Measurements from ENCODE around the gene PIGQ.

PIGQ gene

GRCh38 chr16:556474-557173 is 13.1 kb upstream of the PIGQ start:
- DNase-seq: no peak

GRCh38 chr16:557463-558297 is 12.1 kb upstream of the PIGQ start:
- no peak for DNase-seq

- DNase-seq: no peak
These were observed 11.3 kb upstream of the PIGQ start for GRCh38 chr16:558298-559020.

DNA sequence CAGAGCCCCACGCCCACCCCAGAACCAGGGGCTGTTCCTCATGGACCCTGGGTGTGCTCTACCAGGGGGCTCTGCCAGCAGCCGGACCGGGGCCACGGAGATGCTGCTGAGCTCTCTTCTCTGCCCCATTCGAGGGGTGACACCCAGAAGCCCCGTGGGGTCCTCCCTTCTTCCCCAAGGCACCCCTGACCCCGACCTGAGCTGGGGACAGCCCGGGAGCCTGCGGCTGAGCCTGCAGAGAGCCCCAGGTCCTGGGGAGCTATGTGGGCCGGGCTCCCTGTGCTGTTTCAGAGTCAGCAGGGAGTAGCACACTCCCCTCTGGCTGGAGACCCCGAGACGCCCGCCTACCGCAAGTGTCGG is 10.8 kb upstream of the PIGQ start:
- DNase-seq: no peak

- DNase-seq: no peak
These were observed 10.2 kb upstream of the PIGQ start for GRCh38 chr16:559411-560203.

- DNase-seq: no peak
These were observed 9.5 kb upstream of the PIGQ start, which contains the start of gene PRR35 for GRCh38 chr16:560204-560700. Gene PRR35 (plus strand): TSS chr16:560394. CDS start chr16:563295, 2,901 bp downstream.

DNA sequence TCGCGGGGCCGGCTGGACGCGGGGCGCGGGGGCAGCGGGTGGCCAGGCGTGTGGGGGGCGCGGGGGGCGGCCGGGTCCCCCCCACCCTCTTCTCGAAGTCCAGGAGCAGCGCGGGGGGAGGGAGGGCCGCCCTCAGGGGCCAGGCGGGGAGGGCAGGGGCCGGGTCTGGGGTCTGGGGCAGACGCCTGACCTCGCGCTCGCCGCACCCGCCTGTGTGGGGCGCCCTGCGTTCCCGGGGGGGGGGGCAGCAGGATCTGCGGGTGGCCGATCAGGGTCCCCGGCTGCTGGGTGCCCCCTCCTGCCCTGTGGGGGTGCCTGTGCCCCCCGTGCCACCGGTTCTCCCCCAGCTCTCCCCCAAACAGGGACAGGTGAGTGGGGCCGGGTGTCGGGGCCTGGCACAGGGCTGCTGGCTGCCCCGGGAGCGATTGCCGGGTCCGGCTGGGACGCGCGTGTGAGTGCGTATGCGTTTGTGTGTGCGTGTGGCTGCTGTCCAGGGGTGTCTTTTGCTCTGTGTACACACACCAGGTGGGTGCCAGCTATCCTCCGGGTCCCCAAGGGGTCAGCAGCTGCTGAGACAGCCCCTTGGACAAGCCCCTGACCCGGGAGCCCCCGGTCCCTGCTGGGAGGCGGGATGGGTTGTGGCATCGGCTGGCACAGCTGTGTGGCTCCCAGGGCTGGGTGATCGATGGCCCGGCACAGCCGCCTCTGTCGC is 8.9 kb upstream of the PIGQ start:
- DNase-seq: no peak

DNA sequence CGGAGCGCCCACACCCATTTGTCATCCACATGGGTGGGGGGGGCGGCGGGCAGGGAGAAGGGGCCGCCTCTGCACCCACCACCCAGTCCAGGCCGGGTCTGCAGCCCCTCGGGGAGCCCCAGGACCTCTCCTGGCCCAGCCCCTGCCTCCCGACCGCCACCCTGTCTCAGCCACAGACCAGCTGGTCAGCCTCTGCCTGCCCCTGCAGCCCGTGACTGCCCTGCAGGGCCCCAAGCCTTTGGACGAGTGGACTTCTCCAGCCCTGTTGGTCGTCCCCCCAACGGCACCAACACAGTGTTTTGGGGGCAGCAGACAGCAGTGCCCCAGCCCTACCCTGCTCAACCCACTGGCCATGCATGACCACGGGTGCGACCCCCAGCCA is 8.4 kb upstream of the PIGQ start:
- DNase-seq: no peak

- DNase-seq: no peak
These were observed 7.5 kb upstream of the PIGQ start for GRCh38 chr16:561957-562938.

DNA sequence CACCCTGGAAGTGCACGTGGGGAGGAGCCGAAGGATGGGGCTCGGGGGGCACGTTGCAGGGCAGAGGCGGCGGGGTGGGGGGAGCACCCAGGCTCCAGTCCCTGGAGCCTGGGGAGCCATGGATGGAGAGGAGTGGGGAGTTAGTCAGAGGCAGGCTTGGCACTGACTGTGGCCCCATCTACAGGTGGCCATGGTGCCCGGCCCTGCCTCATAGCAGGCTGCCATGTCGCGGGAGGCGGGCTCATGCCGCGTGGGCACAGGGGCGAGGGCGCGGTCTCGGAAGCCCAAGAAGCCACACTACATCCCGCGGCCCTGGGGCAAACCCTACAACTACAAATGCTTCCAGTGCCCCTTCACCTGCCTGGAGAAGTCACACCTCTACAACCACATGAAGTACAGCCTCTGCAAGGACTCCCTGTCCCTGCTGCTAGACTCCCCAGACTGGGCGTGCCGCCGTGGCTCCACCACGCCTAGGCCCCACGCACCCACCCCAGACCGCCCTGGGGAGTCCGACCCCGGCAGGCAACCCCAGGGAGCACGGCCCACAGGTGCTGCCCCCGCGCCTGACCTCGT is 6.6 kb upstream of the PIGQ start:
- DNase-seq: no peak

DNA sequence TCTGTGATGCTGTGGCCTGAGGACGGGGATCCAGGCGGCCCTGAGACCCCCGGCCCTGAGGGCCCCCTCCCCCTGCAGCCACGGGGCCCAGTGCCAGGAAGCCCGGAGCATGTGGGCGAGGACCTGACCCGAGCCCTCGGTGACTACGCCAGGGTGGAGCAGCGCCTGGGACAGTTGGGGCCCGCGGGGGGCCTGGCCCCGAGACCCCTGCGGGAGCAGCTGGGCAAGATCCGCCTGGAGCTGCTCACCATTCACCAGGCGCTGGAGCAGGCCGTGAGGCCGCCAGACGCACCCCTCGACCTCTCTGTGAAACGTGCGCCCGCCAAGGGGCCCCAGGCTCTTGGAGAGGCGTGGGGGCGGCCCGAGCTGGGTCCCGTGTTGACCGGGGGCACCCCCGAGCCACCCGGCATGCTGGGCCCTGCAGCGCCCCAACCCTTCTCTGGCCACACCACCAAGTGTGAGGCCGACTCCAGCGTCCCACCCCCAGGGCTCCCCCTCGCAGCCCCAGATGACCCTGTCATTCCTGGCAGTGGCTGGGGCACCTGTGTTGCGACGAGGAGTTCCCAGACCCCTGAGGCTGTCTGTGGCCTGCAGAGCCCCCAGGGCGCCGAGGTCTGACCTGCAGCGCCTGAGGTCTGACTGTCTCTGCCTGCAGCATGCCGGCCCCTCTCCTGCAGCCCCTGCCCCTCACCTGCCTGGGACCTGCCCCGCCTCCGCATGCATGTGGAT is 4.9 kb upstream of the PIGQ start:
- no peak for DNase-seq

DNA sequence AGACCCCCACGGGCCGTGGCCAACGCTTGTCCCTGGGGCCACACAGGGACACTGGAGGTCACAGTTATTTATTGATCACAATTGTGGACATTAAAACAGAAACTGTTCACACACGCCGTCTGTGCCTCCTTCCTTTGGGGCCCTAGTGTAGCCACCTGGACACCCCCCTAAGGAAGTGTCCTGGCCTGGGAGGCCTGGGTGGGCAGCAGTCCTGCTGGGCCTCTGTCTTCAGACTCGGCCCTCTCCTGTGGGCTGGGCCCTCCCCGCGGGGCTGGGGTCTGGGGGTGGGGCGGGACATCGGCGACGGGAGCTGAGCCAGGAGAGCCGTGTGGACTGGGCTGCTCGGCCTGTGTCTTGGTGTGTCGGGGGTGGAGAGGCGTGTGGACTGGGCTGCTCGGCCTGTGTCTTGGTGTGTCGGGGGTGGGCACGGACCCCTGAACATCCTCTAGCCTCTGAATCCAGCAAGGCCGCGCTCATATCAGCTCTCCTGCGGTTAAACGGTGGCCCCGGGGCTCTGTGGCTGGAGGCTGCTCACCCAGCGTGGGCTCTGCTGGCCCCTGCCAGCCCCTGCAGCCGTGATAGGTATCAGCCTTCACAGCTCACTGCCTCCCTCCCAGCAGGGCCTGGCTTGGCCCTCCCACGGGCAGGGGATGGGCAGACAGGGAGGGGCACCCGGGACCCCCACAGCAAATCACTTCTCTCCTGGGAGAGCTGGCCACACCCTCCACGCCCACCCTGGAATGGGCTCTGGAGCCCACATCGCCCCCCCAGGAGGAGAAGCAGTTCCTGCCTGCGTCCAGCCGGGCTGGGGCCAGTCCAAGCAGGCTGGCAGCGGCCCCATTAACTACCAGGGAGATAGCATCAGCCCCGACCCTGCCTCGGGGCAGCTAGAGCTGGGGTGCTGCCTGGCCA is 4.1 kb upstream of the PIGQ start:
- DNase-seq: no peak

DNA sequence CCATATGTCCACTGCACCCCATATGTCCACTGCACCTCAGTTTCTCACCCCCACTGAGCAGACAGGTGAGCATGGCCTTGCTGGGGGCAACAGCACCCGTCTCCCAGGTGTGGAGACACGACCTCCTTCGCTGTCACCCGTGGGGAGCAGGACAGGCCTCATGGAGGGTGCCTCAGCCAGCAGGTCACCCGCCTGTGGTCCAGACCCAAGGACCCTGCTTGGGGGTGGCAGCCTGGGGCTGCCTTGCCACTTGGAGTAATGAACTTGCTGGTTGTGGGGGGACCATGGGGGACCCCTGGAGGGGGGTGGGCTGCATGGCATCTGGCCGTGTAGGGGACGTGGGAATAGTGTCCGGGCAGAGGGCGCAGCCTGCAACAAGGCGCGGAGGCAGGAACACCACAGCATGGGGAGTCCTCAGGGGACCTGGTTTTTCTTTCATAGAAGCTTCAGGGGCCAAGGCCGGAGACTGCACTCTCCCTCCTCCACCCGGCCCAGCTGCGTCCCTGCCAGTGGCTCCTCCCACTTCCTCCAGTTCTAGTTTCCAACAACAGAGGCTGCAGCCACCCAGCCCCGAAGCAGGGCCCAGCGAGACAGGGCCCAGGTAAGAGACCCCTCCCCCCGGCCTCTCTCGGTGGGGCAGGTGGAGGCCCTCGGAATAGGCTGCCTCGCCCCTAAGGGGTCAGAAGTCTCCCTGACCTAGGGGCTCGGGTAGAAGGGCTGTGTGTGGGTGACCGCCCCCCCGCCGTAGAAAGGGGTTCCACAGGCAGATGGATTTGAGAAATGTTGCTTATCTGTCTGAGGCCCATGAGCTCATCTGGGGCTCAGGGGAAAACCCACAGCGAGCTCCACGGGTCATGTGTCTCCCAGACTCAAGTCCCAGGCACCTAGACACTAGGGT is 3.0 kb upstream of the PIGQ start, which contains the start of gene NHLRC4:
Gene NHLRC4, plus strand, starts transcription at position 531 of the 898 bp plus-strand sequence. CDS start 1,043 bp downstream, outside the sequence.
- DNase-seq: no peak

DNA sequence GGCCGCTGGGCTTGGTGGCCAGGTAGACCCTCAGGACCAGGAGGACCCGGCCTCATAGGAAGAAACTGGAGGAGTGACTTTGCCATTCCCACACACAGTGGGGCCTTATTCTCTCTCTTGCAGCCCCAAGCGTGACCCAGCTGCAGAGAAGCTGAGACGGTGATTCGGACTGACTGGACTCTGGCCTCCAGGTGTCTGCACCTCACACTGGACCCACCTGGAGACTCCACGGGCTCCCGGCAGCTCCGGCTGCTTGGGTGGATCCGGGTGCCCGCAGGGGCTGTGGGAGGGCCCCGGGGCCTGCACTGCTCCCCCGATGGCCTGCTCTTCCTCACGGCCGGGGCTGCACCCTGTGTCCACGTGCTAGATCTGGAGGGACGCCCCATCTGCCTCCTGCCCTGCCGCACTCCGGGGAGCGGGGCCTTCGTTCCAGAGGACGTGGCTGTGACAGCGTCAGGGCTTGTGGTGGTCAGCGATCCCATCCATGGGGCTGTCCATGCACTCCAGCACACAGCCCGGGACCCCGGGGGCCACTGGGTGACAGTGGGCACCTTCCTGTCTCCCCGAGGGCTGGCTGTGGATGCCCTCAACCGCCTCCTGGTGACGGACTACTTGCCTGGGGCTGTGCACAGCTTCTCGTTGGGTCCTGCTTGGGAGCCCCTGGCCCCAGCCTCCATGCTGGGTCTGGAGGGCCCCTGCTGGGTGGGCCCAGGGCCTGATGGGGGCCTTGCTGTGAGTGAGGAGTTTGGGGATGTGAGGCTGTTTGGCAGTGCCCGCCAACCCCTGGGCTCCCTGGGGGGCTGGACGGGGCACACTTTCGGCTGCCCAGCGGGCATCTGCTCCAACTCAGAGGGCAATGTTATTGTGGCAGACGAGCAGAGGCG is 2.2 kb upstream of the PIGQ start:
- DNase-seq: no peak

DNA sequence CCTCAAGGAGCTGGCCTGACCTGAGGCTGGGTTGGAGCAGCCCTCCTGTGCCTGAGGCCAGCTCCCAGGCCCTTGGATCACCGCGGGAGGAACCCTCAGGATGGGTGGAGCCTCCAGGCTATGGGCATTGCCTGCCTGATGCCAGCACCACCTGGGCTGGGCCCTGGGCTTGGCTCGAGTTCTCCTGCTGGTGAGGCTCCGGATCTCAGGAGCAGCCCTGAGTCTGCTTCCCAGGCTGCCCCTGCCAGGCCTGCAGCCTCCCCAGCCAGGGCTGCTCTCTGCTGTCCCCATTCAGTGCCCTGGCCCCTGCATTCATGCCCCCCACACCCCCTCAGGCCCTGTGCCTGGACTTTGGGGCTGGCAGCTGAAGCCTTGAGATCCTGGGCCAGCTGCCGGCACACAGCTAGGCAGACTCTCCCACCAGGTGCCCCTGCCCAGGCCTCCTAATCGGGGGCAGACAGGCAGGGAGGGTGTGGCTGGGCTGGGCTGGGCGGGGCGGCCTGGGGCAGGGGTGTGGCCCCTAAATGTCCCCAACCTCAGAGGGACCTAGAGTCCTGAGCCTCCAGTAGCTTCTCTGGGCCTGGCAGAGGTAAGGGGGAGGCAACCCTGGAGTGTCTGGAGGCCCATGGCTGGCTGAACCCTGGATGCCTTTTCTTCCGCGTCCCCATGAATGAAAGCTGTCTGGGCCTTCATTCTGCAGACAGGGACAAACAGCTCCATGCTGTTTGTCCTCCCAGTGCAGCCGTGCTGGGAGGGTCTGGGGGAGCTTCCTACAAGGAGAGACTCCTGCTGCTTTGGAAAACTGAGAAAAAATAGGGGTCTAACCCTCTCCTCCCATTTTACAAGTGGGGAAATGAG is 1.1 kb upstream of the PIGQ start:
- DNase-seq: no peak

Measured in NCI-H1092 treated with DMSO at 0.1 percent for 48 hours (cell line).